Activated effector memory CD4-positive, alpha-beta T cell treated with anti-CD3 and anti-CD28 coated beads, Interleukin-2, amount 50 U/mL, for 16 hours (primary cell): ENCODE measurements around the gene RALGAPA2.
A peak's percentile ranks its signal among the peaks of the same experiment; 100 is the strongest.

Experiments used
- DNase-seq: peaks from one replicate; pipeline ENCODE4 v3.0.0-alpha.2; 2020

Gene RALGAPA2

DNA sequence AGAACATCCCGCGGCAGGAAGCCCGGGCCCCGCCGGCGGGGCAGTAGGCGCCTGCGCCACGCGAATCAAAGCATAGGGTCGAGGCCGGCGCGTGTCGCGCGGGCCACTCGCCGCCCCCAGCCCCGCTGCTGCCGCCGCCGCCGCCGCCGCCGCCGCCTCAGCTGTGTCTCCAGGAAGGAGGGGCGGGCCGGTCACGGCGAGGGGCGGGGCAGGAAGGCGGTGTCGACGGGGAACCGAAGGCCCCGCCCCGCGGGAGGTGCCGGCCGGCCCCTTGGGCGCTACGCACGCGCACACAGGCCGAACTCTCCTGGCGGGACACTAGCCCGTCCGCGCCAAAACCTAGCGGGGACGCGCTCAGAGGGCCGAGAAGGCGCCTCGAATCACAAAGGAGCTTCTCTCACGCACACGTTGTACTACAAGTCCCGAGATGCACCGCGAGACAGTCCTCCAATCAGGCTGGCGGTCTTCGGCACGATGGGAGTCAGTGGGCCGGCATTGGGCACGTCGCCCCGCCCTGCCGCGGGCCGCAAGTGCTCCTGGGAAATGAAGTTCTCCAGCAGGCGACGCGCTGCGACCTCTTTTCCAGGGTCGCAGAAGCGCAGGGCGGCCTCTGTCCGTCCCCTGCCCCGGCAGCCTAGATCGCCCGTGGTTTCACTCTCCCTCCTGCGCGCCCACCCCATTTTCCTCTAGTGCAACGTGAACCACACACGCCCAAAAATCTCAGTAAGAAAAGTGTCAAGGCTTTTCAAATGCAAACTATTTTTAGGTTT is at the start of gene RALGAPA2:
RALGAPA2 (minus strand) TSS at position 171 of the 770 bp plus-strand sequence; CDS start at position 7, 164 bp downstream.
- DNase-seq = peak; percentile 97

DNA sequence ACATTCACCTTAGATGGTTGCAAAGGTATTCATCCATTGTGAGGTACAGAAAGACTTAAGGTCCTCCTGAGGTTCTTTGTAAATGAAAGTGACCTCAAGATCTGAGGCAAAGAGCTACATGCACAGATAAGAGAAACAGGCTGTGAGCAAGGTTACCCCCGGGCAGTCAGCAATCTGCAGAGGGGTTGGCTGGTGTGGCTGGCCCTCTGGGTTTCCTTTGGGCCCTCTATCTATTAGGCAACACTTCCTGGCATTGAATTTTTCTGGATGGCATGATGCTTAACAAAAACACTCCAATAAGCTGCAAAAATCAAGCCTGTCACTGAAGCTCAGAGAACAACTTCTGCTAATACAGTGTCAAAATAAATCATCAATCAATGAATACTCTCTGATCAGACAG is 48.9 kb upstream of the RALGAPA2 start:
- no peak for DNase-seq

DNA sequence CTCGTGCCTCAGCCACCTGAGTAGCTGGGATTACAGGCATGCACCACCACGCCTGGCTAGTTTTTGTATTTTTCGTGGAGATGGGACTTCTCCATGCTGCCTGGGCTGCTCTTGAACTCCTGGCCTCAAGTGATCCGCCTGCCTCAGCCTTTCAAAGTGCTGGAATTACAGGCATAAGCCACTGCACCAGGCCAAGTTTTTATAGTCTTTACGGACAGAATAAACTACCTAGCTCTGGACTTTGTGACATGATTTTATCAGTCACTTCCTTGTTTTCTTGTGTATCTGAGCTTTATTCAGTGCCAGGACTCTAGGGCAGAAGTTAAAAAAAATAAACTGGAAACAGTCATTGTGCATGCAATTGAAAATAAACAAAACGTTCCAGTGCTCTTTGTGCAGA is 46.7 kb upstream of the RALGAPA2 start:
- DNase-seq = no peak

DNA sequence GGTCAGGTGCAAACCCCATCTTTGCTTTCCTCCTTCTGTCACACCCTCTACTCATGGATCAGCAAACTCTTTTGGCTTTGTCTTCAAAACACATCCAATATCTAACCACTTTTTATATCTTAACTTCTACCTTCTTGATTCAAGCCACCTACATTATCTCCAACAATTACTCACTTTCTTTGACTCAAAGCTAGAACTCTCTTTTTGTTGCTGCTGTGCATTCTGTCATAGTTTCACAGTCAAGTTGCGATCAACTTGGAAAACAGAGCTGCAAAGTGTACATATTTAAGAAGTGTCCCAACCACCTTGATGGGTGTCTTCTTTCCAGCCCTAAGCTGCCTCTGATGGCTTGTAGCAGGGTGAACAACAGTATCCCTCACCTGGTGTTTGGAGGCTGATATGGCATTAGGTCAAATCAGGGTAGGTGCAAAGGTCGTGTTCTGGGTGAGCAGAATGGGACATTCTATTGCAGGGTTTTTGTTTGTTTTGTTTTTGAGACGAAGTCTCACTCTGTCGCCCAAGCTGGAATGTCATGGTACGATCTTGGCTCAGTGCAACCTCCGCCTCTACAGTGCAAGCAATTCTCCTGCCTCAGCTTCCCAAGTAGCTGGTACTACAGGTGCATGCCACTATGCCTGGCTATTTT is 43.4 kb upstream of the RALGAPA2 start:
- no peak for DNase-seq

DNA sequence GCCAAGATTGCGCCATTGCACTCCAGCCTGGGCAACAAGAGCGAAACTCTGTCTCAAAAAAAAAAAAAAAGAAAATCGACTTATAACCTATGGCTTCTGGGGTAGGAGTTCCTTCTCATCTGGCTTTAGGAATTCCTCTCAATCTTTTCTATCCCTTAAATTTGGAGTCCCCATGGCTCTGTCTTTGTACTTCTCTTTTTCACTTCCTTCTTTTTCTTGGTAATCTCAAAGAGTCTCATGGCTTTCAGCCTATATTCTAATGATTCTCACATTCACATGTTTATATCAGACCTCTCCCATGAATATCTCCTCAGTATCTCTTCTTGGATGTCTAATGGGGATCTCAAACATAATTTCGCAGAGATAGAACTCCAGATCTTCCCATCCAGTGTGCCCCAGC is 42.8 kb upstream of the RALGAPA2 start:
- no peak for DNase-seq

DNA sequence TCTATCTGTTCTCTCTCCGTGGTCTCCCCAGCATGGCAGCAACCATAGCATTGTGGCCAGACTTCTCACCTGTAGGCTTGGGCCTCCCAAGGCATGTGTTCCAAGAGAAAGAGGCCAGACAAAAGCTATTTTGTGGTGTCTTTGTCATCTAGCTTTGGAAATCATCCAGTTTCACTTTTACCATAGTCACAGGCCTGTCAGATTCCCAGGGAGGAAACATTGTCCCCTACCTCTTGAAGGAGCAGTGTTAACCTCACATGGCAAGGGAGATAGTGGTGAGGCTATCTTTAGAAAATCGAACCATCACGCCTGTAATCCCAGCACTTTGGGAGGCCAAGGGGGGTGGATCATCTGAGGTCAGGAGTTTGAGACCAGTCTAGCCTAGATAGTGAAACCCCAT is 42.3 kb upstream of the RALGAPA2 start:
- DNase-seq = no peak

DNA sequence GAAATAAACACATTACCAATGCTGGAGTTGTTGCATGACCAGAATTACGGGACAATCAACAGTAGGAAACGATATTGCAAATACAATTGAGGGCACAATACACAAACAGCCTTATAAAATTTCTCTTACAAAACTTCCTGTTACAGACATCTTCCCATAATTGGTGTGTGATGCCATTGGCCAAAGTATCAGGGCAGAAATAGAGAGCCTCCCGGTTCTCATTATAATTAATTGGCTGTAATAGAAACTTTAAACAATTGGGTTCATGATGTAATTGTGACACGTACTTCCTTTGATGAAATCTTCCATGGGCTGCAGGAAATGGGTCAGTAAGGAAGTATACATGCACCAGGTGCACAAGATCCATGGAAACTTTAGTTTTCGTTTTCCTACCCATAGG is 40.3 kb upstream of the RALGAPA2 start:
- DNase-seq = no peak

DNA sequence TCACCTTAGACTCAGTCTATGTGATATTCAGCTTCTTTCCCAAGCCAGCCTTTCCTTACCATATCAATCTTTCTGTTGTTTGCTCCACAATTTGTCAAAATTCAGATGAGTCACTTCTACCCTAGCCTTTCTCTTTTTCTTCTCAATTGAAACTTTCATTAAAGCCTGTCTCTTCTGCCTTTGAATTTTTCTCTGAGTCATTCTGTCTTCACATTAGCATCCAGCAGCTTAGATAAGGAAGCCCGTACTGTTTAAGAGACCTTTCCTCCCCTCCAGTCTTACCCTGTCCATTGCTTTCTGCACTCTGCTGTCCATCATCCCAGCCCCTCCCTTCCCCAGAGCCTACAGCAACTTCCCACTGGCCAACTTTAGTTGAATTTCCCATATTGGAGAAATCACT is 34.9 kb upstream of the RALGAPA2 start:
- DNase-seq = no peak

DNA sequence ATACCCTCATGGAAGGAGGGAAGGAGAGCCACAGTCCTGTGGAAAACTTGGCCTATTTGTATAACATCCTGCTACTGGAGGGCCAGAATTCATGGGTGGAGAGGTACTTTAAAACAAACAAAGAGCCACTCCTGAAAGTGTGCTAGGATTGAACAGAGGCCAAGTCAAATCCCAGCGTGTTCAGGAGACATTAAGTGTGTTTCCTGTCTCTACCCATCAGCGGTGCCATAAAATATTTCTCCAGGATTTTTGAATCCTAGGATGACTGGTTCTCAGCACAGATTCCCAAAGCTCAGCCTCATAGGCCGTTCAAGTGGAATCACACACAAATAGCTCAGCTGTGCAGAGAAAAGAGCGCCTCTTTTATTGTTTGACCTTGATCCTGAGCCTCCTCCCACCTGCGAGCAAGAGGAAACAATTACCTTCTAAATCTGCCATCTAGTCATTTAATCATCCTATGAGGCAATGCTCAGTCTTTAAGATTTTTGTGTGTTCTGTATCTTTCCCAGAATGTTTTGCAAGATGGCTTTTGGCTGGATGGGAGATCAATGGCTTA is 31.8 kb upstream of the RALGAPA2 start:
- DNase-seq = no peak

DNA sequence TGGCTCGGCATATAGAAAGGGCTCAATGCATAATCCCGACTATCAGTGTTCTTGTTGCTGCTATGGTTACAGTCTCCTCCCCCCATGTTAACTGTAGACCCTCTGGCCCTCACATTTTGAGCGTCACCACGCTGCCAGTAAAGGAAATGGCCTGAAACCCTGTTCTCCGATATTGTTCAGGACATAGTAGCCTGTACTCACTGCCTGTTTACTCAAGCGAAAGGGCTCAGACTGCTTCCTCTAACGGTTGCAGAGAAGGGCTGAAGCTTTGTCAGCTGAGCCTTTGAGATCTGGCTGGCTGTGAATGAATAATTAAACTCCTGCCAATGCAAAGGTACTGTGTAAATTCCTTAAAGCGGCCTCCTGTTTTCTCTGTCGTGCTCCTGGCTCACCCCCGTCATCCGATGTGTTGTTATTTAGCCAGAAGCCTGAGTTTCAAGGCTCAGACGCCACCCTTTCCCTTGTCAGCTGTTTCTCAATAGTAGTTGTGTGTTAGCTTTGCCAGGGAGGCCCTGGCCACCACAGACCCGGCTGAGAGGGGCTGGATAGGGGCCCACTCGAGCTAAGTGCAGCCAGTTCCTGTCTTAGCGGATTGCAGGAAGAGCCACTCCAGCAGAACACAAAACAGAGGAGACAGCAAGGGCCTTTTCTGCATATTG is 31.2 kb upstream of the RALGAPA2 start:
- no peak for DNase-seq

DNA sequence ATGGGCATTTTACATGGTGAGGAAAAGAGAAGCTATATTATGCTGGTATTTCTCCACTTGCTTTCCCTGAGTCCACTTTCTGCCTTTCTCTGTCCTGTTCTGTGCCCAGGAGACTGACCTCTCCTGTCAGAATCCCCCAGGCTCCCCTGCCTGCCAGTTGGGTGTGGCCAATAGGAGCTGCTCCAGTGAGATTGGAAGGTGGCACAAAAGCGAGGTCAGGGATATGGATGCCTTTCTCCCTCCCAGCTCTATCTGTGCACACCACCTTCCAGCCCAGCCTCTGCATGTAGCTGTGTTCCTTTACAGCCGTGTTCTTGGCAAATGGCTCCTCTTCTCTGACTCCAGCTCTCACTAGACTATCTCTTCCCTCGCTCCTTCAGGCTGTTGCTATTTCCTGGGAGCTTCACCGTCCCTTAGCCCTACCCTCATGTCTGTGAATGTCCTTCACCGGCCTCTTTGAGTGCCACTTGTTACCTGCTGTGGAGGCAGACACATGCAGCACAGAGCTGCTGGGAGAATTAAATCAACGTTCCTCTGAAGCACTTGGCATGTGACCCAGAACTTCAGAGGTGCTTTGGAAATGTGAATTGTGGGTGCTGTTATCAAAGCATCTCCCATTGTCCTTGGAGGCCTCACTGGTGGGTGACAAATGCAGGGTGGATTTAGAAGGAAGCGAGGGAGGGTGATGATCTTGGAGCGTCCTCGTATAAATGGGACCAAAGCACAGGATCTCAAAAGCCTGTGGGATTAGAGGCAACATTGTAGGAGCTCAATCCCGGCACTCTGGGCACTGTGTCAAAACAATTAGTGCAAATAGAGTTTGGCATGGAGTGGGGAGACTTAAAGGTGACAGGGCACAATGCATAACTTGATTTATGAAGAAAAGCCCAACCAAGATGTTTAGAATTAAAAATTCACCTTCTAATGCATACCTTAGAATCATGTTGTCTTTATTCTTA is 28.9 kb upstream of the RALGAPA2 start:
- DNase-seq = no peak

DNA sequence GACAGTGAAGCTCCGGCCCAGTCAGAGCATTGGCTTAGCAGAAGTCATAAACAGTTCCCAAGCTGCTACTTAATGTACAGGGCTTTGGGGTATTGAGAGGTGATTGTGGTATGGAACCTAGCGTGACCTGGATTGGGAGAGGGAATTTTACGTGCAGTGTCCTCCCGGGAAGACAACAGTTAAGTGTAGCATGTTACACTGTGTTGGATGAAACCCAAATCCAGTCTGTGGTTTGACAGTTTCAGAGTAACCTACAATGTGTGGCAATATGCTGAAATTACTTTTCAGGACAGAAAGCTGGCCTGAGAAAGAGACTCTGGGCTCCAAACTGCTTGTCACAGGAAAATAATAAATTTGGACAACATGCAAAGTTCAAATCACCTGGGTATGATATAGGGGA is 28.1 kb upstream of the RALGAPA2 start:
- no peak for DNase-seq

DNA sequence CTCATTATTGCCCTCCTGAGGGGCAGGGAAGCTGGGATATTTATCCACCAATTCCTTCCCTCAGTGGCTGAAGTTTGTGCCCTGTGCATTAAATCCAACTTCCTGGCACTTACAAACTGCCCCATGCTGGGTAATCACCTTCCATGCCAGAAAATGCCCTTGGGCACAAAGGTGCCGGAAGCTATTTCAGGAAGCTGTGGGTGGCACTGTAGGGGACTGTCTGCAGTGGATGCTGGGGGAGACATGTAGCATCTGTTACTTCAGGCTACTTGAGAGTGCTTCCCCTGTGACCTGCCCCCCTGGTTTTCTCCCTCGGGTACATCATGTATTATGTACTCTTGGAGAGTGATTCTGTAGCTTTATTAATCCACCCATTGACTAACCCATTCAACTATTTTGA is 24.7 kb upstream of the RALGAPA2 start:
- DNase-seq = no peak

DNA sequence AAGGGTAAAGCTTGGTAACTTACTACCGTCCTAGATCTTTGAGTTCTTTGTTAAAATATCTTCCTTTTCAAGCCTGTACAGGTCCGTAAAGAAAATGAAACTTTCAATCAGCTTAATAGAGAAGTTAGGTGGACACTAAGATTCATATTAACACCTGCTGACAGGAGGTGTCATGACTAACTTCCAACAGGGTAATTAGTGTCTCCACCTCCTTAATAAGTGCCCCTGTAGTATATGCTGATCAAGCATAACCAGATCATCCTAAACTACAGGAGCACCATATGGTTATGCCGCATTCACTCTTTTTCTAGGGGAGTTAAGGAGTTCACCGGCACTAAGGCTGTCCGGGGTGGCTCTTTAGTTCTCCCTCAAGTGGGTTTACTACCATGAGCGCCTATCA is 23.9 kb upstream of the RALGAPA2 start:
- DNase-seq = no peak

DNA sequence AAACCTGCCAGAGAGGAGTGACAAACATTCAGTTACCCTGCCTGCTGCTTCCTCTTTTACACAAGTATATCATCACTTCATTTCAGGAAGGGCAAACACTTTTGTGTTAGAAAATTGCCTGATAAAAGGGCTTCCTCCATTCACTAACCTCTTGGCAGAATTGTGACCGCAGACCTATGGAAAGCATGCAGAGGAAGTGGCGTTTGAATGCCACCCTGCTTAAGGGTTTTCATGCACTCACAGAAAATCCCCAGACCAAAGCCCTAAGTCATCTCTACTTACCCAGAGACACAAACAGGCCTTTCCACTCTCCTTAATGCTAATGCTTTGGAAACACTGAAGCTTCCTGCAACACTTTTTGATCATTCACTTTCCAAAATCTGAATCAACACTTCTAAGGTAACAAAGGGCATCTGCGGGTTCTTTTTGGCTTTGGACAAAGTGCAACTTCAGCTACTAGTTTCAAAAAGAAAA is 22.1 kb upstream of the RALGAPA2 start:
- no peak for DNase-seq

DNA sequence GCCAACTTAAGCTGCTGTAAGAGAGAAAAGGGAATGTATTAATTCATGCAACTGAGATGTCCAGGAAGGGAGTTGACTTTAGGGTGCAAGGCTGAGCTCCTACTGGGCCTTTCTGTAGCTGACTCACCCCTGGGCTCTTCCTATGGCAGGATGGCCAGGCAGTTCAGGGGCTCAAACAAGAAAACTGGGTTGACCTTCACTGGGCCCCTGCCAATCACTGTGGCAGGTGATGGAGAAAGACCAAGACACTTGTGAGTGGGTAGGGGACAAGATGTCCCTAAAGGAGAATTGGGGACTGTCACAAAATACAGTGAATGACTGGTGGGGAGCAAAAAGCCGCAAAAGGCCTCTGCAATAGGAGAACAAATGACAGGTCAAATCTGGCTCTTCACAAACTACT is 21.5 kb upstream of the RALGAPA2 start:
- no peak for DNase-seq

DNA sequence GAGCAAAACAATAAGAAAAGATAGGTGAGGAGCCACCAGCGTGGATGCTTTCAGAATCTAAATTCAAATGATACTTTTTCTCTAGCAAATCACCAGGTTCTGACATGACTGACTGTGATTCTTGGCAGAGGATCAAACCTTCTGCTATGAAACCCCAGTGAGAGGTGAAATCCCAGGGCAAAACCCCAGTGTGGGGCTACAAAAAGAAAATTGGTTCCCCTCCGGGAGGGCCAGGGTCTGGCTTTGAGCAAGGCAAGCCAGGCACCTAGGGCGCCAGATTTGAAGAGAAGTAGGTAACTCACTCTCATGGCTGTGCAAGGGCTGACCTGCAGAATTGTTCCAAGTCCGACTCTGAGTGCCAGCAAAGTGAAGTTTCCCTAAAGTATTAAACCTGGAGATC is 20.2 kb upstream of the RALGAPA2 start:
- no peak for DNase-seq

DNA sequence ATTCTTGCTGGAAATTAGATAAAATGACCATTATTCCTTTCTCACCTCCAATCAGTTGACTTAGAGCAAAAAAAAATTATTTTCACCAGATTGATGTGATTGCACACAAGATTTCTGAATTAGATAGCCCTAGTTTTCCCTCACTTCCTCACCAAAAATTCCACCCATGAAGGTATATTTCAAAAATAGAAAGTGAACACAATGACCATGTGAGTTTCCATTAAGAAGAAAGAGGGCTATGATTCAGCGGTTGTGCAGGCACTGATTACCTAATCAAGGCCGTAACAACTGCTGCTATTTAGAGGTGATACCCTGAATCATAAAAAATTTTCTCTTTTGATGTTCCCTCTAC is 19.5 kb upstream of the RALGAPA2 start:
- DNase-seq = no peak

DNA sequence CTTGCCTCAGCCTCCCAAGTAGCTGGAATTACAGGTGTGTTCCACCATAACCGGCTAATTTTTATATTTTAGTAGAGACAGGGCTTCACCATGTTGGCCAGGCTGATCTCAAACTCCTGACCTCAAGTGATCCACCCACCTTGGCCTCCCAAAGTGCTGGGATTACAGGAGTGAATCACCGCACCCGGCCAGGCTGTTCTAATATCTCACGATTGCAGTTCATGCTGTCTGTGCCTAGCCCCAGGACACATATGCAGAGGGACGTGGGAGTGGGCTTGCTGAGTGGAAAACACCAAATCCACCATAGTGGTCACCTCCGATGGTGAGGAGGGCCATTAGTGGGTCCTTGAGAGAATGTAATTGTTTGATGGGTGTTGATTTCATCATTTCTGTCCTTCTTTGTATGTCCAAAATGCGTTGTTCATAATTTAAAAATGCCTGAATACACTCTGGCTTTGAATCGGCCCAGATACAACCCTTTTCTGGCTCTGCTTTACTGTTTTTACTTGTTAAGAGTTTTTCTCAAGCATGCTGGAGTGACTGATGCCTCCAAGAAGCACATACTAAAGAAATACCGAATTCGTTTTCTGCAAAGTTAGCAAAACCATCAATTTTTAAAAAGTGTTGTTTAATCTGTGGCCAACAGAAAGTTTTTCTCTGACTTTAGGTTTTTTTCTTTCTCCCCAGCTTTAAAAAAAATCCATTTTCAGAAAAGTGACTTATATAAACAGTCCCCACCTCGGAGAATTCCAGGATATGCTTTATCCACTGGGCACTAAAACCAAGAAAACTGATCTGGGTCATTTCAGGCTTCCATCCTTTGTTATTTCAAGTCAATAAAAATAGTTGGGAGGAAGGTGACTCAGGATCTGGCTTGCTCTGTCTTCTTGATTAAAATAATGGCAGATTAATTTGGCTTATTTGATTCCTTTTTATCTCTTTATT is 18.8 kb upstream of the RALGAPA2 start:
- no peak for DNase-seq

DNA sequence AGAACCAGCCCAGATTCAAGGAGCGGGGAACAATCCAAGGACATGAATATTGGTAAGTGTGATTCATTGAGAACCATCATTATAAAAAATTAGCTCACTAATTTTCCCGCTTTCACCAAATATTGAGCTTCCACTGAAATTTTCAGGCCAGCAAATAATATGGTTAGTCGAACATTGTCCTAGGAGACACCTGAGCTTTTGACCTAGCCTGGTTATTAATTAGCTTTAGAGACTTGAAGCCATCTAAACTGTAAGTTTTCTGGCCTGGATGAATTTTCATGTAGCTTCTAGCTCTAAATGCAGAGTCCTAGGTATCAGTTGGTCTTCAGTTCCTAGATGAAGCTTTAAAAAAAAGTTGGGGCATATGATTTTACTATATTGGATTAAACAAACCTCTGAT is 17.1 kb upstream of the RALGAPA2 start:
- no peak for DNase-seq

DNA sequence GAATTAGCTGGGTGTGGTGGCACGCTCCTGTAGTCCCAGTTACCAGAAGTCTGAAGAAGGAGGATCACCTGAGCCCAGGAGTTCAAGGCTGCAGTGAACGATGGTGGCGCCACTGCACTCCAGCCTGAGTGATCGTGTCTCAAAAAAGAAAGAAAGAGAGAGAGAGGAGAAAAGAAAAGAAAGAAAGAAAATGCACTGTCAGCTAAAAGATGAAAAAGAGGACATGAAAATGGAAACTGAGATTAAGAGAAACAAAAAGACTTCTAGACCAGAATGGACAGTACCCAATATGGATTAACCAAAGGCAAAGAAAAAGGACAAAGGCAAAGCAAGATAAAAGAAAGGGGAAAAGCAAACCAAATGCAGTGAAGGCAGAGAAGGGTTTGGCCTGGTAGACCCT is 9.0 kb upstream of the RALGAPA2 start:
- no peak for DNase-seq

DNA sequence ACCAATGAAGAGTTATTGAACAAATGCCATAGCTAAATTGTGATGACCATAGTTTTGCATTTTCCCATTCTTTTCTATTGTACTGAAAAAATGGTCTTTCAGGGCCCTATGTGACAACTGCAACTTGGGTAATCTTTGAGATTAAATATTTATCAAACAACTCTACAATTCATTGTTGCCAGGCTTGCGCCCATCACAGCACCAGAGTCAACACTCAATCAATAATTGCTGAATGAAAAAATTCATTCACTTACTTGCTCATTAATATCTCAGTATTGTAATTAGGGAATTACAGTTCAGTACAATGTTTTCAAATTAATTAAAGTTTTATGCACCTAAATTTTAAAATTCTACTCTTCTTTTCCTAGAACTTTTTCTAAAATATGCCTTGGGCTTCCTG is 7.7 kb upstream of the RALGAPA2 start:
- no peak for DNase-seq
